ENCODE results near the gene PTBP1. TPM values are rescaled to one million over a fixed set of nuclear protein-coding genes. Genes with fewer than 3 reads are reported as not detected.

Gene PTBP1
- total RNA-seq, 1 experiment from 2014 or later = 680 TPM

DNA sequence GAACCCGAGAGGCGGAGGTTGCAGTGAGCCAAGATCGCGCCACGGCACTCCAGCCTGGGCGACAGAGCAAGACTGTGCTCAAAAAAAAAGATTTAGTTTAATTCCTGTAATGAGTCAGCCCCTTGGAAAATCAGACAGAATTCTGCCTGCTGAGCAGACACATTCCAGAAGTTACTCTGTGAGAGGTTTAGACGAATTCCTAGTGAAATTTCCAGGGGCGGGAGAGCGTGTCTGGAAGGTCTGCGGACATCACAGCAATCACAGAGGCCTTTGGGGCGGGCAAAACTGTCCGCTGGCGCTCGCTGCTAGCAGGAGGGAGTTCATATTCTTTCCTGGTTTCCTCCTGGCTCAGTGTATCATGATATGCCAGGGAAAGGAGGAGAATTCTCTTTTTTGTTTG lies 28.8 kb upstream of the PTBP1 start:
- Mint-ChIP-seq H3K9me3 (no peaks in the 10 kb centered on the region), H3K4me1 (no peaks in the 10 kb centered on the region), H3K27ac (no peak overlapping the region), H3K27me3 (ENCODE audit: low read depth) (no peaks in the 10 kb centered on the region; the same call in 1 of the 2 replicates), H3K36me3 (no peaks in the 10 kb centered on the region), H3K4me3 (no peak overlapping the region)
- ChIA-PET CTCF (interaction anchor here (1.5 kb wide), 1 partner anchor 211 kb away, joined by 3 read pairs; no protein-coding TSS in a partner anchor), POLR2A (no interaction called here)
- TF ChIP-seq MXD4 (CRISPR knock-in tag; IDR thresholded peaks at IDR 0.05; ENCODE audit: borderline replicate concordance) = no peak
- no peak for TF ChIP-seq IRF2 (CRISPR knock-in tag; IDR thresholded peaks at IDR 0.05; ENCODE audit: borderline replicate concordance, low read depth)
- TF ChIP-seq, protein P1, sequence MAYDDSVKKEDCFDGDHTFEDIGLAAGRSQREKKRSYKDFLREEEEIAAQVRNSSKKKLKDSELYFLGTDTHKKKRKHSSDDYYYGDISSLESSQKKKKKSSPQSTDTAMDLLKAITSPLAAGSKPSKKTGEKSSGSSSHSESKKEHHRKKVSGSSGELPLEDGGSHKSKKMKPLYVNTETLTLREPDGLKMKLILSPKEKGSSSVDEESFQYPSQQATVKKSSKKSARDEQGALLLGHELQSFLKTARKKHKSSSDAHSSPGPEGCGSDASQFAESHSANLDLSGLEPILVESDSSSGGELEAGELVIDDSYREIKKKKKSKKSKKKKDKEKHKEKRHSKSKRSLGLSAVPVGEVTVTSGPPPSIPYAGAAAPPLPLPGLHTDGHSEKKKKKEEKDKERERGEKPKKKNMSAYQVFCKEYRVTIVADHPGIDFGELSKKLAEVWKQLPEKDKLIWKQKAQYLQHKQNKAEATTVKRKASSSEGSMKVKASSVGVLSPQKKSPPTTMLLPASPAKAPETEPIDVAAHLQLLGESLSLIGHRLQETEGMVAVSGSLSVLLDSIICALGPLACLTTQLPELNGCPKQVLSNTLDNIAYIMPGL (CRISPR knock-in tag; IDR thresholded peaks at IDR 0.05) = no peak
- no peak for TF ChIP-seq GTF2I (CRISPR knock-in tag; conservative IDR thresholded peaks at IDR 0.05)
- TF ChIP-seq ZNF317 (CRISPR knock-in tag; IDR thresholded peaks at IDR 0.05; ENCODE audit: borderline replicate concordance, low read depth) = no peak
- TF ChIP-seq ATF1 (CRISPR knock-in tag; IDR thresholded peaks at IDR 0.05) = no peak
- TF ChIP-seq GRHL2 (CRISPR knock-in tag; IDR thresholded peaks at IDR 0.05; ENCODE audit: insufficient replicate concordance, severe bottlenecking) = no peak
- TF ChIP-seq, protein P2, sequence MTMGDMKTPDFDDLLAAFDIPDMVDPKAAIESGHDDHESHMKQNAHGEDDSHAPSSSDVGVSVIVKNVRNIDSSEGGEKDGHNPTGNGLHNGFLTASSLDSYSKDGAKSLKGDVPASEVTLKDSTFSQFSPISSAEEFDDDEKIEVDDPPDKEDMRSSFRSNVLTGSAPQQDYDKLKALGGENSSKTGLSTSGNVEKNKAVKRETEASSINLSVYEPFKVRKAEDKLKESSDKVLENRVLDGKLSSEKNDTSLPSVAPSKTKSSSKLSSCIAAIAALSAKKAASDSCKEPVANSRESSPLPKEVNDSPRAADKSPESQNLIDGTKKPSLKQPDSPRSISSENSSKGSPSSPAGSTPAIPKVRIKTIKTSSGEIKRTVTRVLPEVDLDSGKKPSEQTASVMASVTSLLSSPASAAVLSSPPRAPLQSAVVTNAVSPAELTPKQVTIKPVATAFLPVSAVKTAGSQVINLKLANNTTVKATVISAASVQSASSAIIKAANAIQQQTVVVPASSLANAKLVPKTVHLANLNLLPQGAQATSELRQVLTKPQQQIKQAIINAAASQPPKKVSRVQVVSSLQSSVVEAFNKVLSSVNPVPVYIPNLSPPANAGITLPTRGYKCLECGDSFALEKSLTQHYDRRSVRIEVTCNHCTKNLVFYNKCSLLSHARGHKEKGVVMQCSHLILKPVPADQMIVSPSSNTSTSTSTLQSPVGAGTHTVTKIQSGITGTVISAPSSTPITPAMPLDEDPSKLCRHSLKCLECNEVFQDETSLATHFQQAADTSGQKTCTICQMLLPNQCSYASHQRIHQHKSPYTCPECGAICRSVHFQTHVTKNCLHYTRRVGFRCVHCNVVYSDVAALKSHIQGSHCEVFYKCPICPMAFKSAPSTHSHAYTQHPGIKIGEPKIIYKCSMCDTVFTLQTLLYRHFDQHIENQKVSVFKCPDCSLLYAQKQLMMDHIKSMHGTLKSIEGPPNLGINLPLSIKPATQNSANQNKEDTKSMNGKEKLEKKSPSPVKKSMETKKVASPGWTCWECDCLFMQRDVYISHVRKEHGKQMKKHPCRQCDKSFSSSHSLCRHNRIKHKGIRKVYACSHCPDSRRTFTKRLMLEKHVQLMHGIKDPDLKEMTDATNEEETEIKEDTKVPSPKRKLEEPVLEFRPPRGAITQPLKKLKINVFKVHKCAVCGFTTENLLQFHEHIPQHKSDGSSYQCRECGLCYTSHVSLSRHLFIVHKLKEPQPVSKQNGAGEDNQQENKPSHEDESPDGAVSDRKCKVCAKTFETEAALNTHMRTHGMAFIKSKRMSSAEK (CRISPR knock-in tag; IDR thresholded peaks at IDR 0.05; ENCODE audit: borderline replicate concordance) = no peak
- TF ChIP-seq, protein P3, sequence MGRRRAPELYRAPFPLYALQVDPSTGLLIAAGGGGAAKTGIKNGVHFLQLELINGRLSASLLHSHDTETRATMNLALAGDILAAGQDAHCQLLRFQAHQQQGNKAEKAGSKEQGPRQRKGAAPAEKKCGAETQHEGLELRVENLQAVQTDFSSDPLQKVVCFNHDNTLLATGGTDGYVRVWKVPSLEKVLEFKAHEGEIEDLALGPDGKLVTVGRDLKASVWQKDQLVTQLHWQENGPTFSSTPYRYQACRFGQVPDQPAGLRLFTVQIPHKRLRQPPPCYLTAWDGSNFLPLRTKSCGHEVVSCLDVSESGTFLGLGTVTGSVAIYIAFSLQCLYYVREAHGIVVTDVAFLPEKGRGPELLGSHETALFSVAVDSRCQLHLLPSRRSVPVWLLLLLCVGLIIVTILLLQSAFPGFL (CRISPR knock-in tag; IDR thresholded peaks at IDR 0.05; ENCODE audit: borderline replicate concordance) = no peak
- TF ChIP-seq CREM (CRISPR knock-in tag; IDR thresholded peaks at IDR 0.05) = no peak
- TF ChIP-seq NFATC4 (CRISPR knock-in tag; IDR thresholded peaks at IDR 0.05) = no peak
- TF ChIP-seq, protein P4, sequence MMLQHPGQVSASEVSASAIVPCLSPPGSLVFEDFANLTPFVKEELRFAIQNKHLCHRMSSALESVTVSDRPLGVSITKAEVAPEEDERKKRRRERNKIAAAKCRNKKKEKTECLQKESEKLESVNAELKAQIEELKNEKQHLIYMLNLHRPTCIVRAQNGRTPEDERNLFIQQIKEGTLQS (CRISPR knock-in tag; conservative IDR thresholded peaks at IDR 0.05) = no peak
- no peak for TF ChIP-seq NR2C2 (CRISPR knock-in tag; IDR thresholded peaks at IDR 0.05)
- TF ChIP-seq NR1H2 (CRISPR knock-in tag; IDR thresholded peaks at IDR 0.05) = no peak
- no peak for TF ChIP-seq ZNF671 (CRISPR knock-in tag; IDR thresholded peaks at IDR 0.05)
- TF ChIP-seq TCF7 (CRISPR knock-in tag; IDR thresholded peaks at IDR 0.05; ENCODE audit: low read depth) = no peak
- TF ChIP-seq NFYB (CRISPR knock-in tag; conservative IDR thresholded peaks at IDR 0.05; ENCODE audit: low read depth) = no peak
- TF ChIP-seq, protein P5, sequence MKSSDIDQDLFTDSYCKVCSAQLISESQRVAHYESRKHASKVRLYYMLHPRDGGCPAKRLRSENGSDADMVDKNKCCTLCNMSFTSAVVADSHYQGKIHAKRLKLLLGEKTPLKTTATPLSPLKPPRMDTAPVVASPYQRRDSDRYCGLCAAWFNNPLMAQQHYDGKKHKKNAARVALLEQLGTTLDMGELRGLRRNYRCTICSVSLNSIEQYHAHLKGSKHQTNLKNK (CRISPR knock-in tag; IDR thresholded peaks at IDR 0.05) = no peak
- TF ChIP-seq RORB (CRISPR knock-in tag; IDR thresholded peaks at IDR 0.05) = no peak
- no peak for DNase-seq (ENCODE audit: low spot score)
- ATAC-seq = no peak
